HEK293 (cell line): ENCODE results near the gene TTC23L.

Source experiments
- CTCF ChIA-PET: fragments of 350-600 bp; formaldehyde crosslinking; extraction: SDS; loops from one replicate; lab custom pipeline; 2021; ENCODE audit warnings: antibody characterized with exemption; lab: Yijun Ruan, JAX
- POLR2A ChIA-PET: fragments of 300-600 bp; formaldehyde crosslinking; extraction: SDS; loops from one replicate; lab custom pipeline; 2020; ENCODE audit warnings: antibody characterized with exemption, inconsistent platforms; lab: Yijun Ruan, JAX
- H3K27ac ChIP-seq: fragments of 200-500 bp; sonication (Bioruptor generic); 2 replicates; pipeline ENCODE4 v1.5.1; 2014; ENCODE audit warnings: low read depth, low read length, control low read depth, inconsistent platforms; ENCODE audit errors: extremely low read depth
- H3K36me3 ChIP-seq, 2 experiments: fragments of 200-500 bp in 1 of 2; sonication (Bioruptor generic) in 1 of 2; 1 replicate in 1 of 2; 2 replicates in 1 of 2; pipeline ENCODE4 v1.5.1; 2014 to 2017; ENCODE audit warnings: inconsistent platforms in 2 of 2, low read length in 2 of 2; ENCODE audit not compliant: control insufficient read depth in 2 of 2, insufficient read depth in 1 of 2
- H3K4me1 ChIP-seq: fragments of 200-500 bp; sonication (Bioruptor generic); 2 replicates; pipeline ENCODE4 v1.5.1; 2014; ENCODE audit warnings: mild to moderate bottlenecking, low read length, inconsistent platforms; ENCODE audit not compliant: control insufficient read depth, insufficient read depth
- H3K4me3 ChIP-seq: 2 replicates; pipeline ENCODE4 v1.5.1; 2011; ENCODE audit warnings: low read depth, mild to moderate bottlenecking, control low read depth, low read length, moderate library complexity
- H3K9me3 ChIP-seq: fragments of 200-500 bp; sonication (Bioruptor generic); 2 replicates; pipeline ENCODE4 v1.5.1; 2014; ENCODE audit warnings: low read depth, low read length, inconsistent platforms; ENCODE audit not compliant: control insufficient read depth, insufficient read depth
- HOXC10 ChIP-seq: sonication (generic); formaldehyde crosslinking; IDR thresholded peaks from 2 replicates; pipeline ENCODE4 v1.8.1; 2023; ENCODE audit warnings: mild to moderate bottlenecking, missing genetic modification reagents
- OSR2 ChIP-seq: fragments of 450-650 bp; formaldehyde crosslinking; IDR thresholded peaks from 2 replicates; pipeline ENCODE4 v1.5.1; 2016; ENCODE audit warnings: missing biosample characterization, missing genetic modification characterization
- PRDM1 ChIP-seq: fragments of 450-650 bp; formaldehyde crosslinking; IDR thresholded peaks from 2 replicates; pipeline ENCODE4; 2016; ENCODE audit warnings: missing biosample characterization, missing genetic modification characterization
- REPIN1 ChIP-seq: fragments of 450-650 bp; formaldehyde crosslinking; IDR thresholded peaks from 2 replicates; pipeline ENCODE4 v1.5.1; 2017; ENCODE audit warnings: missing biosample characterization, missing genetic modification characterization, low read depth
- SALL2 ChIP-seq: fragments of 450-650 bp; formaldehyde crosslinking; IDR thresholded peaks from 2 replicates; pipeline ENCODE4 v1.5.0; 2017; ENCODE audit warnings: missing biosample characterization, mild to moderate bottlenecking, missing genetic modification characterization, borderline replicate concordance
- SETDB1 ChIP-seq: IDR thresholded peaks from one replicate; pipeline ENCODE4 v1.6.1; 2017; ENCODE audit warnings: mild to moderate bottlenecking, low read length, moderate library complexity, mixed read lengths; ENCODE audit not compliant: insufficient read length
- ZBTB17 ChIP-seq: fragments of 450-650 bp; formaldehyde crosslinking; IDR thresholded peaks from 2 replicates; pipeline ENCODE4 v1.5.1; 2016; ENCODE audit warnings: missing biosample characterization, missing genetic modification characterization
- ZFP3 ChIP-seq: fragments of 450-650 bp; formaldehyde crosslinking; IDR thresholded peaks from 2 replicates; pipeline ENCODE4 v1.5.1; 2016; ENCODE audit warnings: low read depth, missing biosample characterization, missing genetic modification characterization
- ZNF175 ChIP-seq: fragments of 450-650 bp; formaldehyde crosslinking; IDR thresholded peaks from 2 replicates; pipeline ENCODE4 v1.5.1; 2016; ENCODE audit warnings: missing biosample characterization, missing genetic modification characterization
- ZNF302 ChIP-seq: fragments of 450-650 bp; formaldehyde crosslinking; IDR thresholded peaks from 2 replicates; pipeline ENCODE4 v1.5.1; 2016; ENCODE audit warnings: missing biosample characterization, missing genetic modification characterization, low read depth
- ZNF311 ChIP-seq: fragments of 450-650 bp; formaldehyde crosslinking; IDR thresholded peaks from 2 replicates; pipeline ENCODE4 v1.5.1; 2017; ENCODE audit warnings: missing biosample characterization, missing genetic modification characterization, borderline replicate concordance
- TF ChIP-seq, protein P1 (sequence below): fragments of 450-650 bp; formaldehyde crosslinking; conservative IDR thresholded peaks from 2 replicates; pipeline ENCODE4 v1.5.1; 2016; ENCODE audit warnings: low read depth, missing biosample characterization, missing genetic modification characterization
- TF ChIP-seq, protein P2 (sequence below): fragments of 450-650 bp; formaldehyde crosslinking; IDR thresholded peaks from 2 replicates; pipeline ENCODE4 v1.5.1; 2016; ENCODE audit warnings: missing biosample characterization, missing genetic modification characterization
- TF ChIP-seq, protein P3 (sequence below): fragments of 450-650 bp; formaldehyde crosslinking; IDR thresholded peaks from 2 replicates; pipeline ENCODE4 v1.5.1; 2017; ENCODE audit warnings: missing biosample characterization, missing genetic modification characterization
- TF ChIP-seq, protein P4 (sequence below): IDR thresholded peaks from 2 replicates; pipeline ENCODE4 v1.6.1; 2011; ENCODE audit warnings: mild to moderate bottlenecking, low read depth, low read length, borderline replicate concordance
- TF ChIP-seq, protein P5 (sequence below): fragments of 450-650 bp; formaldehyde crosslinking; IDR thresholded peaks from 2 replicates; pipeline ENCODE4 v1.5.1; 2016; ENCODE audit warnings: missing biosample characterization, missing genetic modification characterization
- TF ChIP-seq, protein P6 (sequence below): fragments of 450-650 bp; formaldehyde crosslinking; IDR thresholded peaks from 2 replicates; pipeline ENCODE4 v1.5.1; 2016; ENCODE audit warnings: missing biosample characterization, missing genetic modification characterization
- TF ChIP-seq, protein P7 (sequence below): fragments of 450-650 bp; formaldehyde crosslinking; IDR thresholded peaks from 2 replicates; pipeline ENCODE4 v1.5.1; 2016; ENCODE audit warnings: missing biosample characterization, missing genetic modification characterization

The TTC23L gene

DNA sequence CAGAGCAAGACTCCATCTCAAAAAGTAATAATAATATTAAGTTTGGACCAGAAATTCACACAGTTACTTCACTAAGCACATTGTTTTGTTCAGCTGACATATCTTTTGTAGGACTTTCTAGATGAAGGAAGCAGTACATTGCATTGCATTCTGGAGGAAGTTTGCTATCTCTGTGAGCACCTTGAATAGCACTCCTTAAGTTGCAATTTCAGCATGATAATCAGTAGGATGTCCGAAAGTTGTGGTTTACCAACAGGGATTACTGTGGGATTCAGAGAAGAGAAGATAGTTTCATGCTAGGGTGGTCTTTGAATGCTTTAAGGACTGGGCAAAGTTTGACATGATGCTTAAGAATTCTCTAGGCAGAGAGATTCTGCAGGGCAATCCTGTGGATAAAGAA, 18.4 kb upstream of the TTC23L start (continued):
- TF ChIP-seq, protein P1, sequence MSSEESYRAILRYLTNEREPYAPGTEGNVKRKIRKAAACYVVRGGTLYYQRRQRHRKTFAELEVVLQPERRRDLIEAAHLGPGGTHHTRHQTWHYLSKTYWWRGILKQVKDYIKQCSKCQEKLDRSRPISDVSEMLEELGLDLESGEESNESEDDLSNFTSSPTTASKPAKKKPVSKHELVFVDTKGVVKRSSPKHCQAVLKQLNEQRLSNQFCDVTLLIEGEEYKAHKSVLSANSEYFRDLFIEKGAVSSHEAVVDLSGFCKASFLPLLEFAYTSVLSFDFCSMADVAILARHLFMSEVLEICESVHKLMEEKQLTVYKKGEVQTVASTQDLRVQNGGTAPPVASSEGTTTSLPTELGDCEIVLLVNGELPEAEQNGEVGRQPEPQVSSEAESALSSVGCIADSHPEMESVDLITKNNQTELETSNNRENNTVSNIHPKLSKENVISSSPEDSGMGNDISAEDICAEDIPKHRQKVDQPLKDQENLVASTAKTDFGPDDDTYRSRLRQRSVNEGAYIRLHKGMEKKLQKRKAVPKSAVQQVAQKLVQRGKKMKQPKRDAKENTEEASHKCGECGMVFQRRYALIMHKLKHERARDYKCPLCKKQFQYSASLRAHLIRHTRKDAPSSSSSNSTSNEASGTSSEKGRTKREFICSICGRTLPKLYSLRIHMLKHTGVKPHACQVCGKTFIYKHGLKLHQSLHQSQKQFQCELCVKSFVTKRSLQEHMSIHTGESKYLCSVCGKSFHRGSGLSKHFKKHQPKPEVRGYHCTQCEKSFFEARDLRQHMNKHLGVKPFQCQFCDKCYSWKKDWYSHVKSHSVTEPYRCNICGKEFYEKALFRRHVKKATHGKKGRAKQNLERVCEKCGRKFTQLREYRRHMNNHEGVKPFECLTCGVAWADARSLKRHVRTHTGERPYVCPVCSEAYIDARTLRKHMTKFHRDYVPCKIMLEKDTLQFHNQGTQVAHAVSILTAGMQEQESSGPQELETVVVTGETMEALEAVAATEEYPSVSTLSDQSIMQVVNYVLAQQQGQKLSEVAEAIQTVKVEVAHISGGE (tag by site-specific recombination) = no peak
- TF ChIP-seq, protein P2, sequence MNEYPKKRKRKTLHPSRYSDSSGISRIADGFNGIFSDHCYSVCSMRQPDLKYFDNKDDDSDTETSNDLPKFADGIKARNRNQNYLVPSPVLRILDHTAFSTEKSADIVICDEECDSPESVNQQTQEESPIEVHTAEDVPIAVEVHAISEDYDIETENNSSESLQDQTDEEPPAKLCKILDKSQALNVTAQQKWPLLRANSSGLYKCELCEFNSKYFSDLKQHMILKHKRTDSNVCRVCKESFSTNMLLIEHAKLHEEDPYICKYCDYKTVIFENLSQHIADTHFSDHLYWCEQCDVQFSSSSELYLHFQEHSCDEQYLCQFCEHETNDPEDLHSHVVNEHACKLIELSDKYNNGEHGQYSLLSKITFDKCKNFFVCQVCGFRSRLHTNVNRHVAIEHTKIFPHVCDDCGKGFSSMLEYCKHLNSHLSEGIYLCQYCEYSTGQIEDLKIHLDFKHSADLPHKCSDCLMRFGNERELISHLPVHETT (tag by site-specific recombination) = no peak
- TF ChIP-seq, protein P3, sequence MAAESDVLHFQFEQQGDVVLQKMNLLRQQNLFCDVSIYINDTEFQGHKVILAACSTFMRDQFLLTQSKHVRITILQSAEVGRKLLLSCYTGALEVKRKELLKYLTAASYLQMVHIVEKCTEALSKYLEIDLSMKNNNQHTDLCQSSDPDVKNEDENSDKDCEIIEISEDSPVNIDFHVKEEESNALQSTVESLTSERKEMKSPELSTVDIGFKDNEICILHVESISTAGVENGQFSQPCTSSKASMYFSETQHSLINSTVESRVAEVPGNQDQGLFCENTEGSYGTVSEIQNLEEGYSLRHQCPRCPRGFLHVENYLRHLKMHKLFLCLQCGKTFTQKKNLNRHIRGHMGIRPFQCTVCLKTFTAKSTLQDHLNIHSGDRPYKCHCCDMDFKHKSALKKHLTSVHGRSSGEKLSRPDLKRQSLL (tag by site-specific recombination) = no peak
- no peak for TF ChIP-seq REPIN1
- TF ChIP-seq, protein P4, sequence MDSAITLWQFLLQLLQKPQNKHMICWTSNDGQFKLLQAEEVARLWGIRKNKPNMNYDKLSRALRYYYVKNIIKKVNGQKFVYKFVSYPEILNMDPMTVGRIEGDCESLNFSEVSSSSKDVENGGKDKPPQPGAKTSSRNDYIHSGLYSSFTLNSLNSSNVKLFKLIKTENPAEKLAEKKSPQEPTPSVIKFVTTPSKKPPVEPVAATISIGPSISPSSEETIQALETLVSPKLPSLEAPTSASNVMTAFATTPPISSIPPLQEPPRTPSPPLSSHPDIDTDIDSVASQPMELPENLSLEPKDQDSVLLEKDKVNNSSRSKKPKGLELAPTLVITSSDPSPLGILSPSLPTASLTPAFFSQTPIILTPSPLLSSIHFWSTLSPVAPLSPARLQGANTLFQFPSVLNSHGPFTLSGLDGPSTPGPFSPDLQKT = no peak

DNA sequence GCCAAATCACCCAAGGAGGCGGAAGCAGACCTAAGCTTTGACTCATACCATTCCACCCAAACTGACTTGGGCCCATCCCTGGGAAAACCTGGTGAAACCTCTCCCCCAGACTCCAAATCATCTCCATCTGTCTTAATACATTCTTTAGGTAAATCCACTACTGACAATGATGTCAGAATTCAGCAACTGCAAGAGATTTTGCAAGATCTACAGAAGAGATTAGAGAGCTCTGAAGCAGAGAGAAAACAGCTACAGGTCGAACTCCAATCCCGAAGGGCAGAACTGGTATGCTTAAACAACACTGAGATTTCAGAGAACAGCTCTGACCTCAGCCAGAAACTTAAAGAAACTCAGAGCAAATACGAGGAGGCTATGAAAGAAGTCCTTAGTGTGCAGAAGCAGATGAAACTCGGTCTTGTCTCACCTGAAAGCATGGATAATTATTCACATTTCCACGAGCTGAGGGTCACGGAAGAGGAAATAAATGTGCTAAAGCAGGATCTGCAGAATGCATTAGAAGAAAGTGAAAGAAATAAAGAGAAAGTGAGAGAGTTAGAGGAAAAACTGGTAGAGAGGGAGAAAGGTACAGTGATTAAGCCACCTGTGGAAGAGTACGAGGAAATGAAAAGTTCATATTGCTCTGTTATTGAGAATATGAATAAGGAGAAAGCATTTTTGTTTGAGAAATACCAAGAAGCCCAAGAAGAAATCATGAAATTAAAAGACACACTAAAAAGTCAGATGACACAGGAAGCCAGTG, 15.8 kb upstream of the TTC23L start:
- H3K9me3 ChIP-seq = no peaks in the 10 kb centered on the region
- ChIA-PET CTCF (interaction anchor here (0.6 to 1.2 kb wide), 4 partner anchors 14 to 1170 kb away, joined by 3 to 5 read pairs (median 3); no protein-coding TSS in a partner anchor), POLR2A (no interaction called here)
- TF ChIP-seq, protein P5, sequence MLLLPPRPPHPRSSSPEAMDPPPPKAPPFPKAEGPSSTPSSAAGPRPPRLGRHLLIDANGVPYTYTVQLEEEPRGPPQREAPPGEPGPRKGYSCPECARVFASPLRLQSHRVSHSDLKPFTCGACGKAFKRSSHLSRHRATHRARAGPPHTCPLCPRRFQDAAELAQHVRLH = no peak
- TF ChIP-seq ZNF175 (tag by site-specific recombination) (no peak), ZBTB17 (tag by site-specific recombination) (no peak), ZFP3 (tag by site-specific recombination) (no peak), ZNF311 (tag by site-specific recombination) (no peak), SETDB1 (no peak), ZNF302 (tag by site-specific recombination) (no peak), PRDM1 (peak; percentile 97)
- H3K27ac ChIP-seq = no peak overlapping the region
- H3K36me3 ChIP-seq = peaks cover 70 to 72% of the 10 kb centered on the region in 2 experiments
- no peak overlapping the region for H3K4me3 ChIP-seq
- no peaks in the 10 kb centered on the region for H3K4me1 ChIP-seq

DNA sequence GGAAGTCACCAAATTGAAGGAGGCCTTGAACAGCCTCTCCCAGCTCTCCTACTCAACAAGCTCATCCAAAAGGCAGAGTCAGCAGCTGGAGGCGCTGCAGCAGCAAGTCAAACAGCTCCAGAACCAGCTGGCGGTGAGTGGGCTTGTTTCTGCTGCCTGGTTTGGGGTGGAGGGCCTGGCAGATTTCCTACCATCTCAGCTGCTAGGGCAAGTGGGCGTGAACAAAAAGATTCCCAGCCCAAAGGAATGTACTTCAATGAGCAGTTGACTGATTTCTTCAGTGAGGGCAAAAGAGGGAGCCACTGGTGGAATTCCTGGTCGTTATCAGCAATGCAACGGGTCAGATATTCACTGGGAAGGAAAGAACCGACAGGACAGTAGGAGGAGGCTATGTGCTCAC, 12.6 kb upstream of the TTC23L start:
- H3K4me1 ChIP-seq = no peaks in the 10 kb centered on the region
- no peaks in the 10 kb centered on the region for H3K9me3 ChIP-seq
- H3K4me3 ChIP-seq = no peak overlapping the region
- peaks cover 75 to 77% of the 10 kb centered on the region in 2 experiments for H3K36me3 ChIP-seq
- ChIA-PET CTCF (interaction anchor here (0.7 to 1.4 kb wide), 3 partner anchors 30 to 72 kb away, joined by 3 to 6 read pairs (median 3); no protein-coding TSS in a partner anchor), POLR2A (interaction anchor here (1.4 kb wide), 1 partner anchor 12 kb away, joined by 4 read pairs; the partner anchor contains the start of gene TTC23L)
- no peak overlapping the region for H3K27ac ChIP-seq
- TF ChIP-seq OSR2 (no peak), SALL2 (tag by site-specific recombination) (no peak), HOXC10 (no peak)
- TF ChIP-seq, protein P6, sequence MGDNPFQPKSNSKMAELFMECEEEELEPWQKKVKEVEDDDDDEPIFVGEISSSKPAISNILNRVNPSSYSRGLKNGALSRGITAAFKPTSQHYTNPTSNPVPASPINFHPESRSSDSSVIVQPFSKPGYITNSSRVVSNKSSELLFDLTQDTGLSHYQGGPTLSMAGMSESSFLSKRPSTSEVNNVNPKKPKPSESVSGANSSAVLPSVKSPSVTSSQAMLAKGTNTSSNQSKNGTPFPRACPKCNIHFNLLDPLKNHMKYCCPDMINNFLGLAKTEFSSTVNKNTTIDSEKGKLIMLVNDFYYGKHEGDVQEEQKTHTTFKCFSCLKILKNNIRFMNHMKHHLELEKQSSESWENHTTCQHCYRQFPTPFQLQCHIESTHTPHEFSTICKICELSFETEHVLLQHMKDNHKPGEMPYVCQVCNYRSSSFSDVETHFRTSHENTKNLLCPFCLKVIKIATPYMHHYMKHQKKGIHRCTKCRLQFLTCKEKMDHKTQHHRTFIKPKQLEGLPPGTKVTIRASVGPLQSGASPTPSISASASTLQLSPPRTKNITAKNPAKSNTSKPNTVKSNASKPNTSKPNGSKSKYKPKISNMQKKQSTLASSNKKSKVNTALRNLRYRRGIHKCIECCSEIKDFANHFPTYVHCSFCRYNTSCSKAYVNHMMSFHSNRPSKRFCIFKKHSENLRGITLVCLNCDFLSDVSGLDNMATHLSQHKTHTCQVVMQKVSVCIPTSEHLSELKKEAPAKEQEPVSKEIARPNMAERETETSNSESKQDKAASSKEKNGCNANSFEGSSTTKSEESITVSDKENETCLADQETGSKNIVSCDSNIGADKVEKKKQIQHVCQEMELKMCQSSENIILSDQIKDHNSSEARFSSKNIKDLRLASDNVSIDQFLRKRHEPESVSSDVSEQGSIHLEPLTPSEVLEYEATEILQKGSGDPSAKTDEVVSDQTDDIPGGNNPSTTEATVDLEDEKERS (tag by site-specific recombination) = no peak
- TF ChIP-seq, protein P7, sequence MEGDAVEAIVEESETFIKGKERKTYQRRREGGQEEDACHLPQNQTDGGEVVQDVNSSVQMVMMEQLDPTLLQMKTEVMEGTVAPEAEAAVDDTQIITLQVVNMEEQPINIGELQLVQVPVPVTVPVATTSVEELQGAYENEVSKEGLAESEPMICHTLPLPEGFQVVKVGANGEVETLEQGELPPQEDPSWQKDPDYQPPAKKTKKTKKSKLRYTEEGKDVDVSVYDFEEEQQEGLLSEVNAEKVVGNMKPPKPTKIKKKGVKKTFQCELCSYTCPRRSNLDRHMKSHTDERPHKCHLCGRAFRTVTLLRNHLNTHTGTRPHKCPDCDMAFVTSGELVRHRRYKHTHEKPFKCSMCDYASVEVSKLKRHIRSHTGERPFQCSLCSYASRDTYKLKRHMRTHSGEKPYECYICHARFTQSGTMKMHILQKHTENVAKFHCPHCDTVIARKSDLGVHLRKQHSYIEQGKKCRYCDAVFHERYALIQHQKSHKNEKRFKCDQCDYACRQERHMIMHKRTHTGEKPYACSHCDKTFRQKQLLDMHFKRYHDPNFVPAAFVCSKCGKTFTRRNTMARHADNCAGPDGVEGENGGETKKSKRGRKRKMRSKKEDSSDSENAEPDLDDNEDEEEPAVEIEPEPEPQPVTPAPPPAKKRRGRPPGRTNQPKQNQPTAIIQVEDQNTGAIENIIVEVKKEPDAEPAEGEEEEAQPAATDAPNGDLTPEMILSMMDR (tag by site-specific recombination) = no peak
